Thyroid gland (tissue), 4 donors: Measurements from ENCODE around the gene LRP11. TPM values are rescaled to one million over a fixed set of nuclear protein-coding genes. Genes with fewer than 3 reads are reported as not detected.

ENCODE experiments used
- DNase-seq, 2 donors: peaks; one replicate each; pipeline ENCODE4 v3.0.0-alpha.2; 2019
- H3K27ac ChIP-seq, 3 donors: fragments of 200-600 bp; sonication (generic); 1 replicate in 2 of 3; 2 replicates in 1 of 3; pipeline ENCODE4 v1.5.1; 2016 to 2019; ENCODE audit warnings: mild to moderate bottlenecking in 1 of 3, moderate library complexity in 1 of 3
- H3K27me3 ChIP-seq: fragments of 200-600 bp; sonication (generic); one replicate; pipeline ENCODE4 v1.5.1; 2019
- H3K36me3 ChIP-seq, 2 donors: fragments of 200-600 bp; sonication (generic); one replicate each; pipeline ENCODE4 v1.5.1; 2016 to 2019
- H3K4me1 ChIP-seq, 2 donors: fragments of 200-600 bp; sonication (generic); one replicate each; pipeline ENCODE4 v1.5.1; 2017 to 2019
- H3K4me3 ChIP-seq, 3 donors: fragments of 200-600 bp; sonication (generic); replicated peaks in 1 of 3; 1 replicate in 2 of 3; 2 replicates in 1 of 3; pipeline ENCODE4 v1.5.1; 2016; ENCODE audit warnings: mild to moderate bottlenecking in 1 of 3
- H3K9me3 ChIP-seq: fragments of 200-600 bp; sonication (generic); one replicate; pipeline ENCODE4 v1.5.1; 2017
- CTCF ChIP-seq, 6 experiments: fragments of 200-600 bp in 3 of 6; fragments of 450-650 bp in 3 of 6; sonication (generic) in 3 of 6; IDR thresholded peaks; one replicate each; pipeline ENCODE4 v1.5.1; 2016 to 2019; ENCODE audit warnings: antibody characterized with exemption in 6 of 6, mild to moderate bottlenecking in 2 of 6, inconsistent platforms in 1 of 6, moderate library complexity in 1 of 6
- POLR2A ChIP-seq, 2 donors: fragments of 450-650 bp; IDR thresholded peaks; one replicate each; pipeline ENCODE4 v1.6.1; 2017; ENCODE audit warnings: antibody characterized with exemption in 2 of 2, mild to moderate bottlenecking in 2 of 2, moderate library complexity in 1 of 2
- WGBS, 2 donors: methylation state at CpG; one replicate each; pipeline ENCODE4 v1.1.5; 2017; 5-methylcytosine and 5-hydroxymethylcytosine counted together
- intact Hi-C: fragments of 100-400 bp; cut with DNase I; formaldehyde crosslinking; loops from one replicate; pipeline ENCODE4 v1.15.1; 2023
- total RNA-seq, 4 donors: library from RNA; depleted of rRNA; stranded (reverse); fragments of >200 nt; gene quantifications; one replicate each; pipeline ENCODE4 v1.2.3, GENCODE V29; 2016

LRP11 gene
- total RNA-seq, 4 donors from 2014 or later = 39.4 to 76.8 (median 57.2) TPM

GRCh38 chr6:149782337-149782736 lies 81.8 kb downstream of the LRP11 start:
- no peaks in the 10 kb centered on the region for H3K36me3 ChIP-seq
- no peaks in the 10 kb centered on the region for H3K9me3 ChIP-seq
- no peak overlapping the region for H3K4me3 ChIP-seq
- TF ChIP-seq POLR2A (IDR thresholded peaks at IDR 0.05) = no peak
- intact Hi-C loops = no loop called here
- no peak for DNase-seq
- H3K4me1 ChIP-seq = no peaks in the 10 kb centered on the region
- 90 to 95% methylated on average over 2 of the region's 2 CpGs for WGBS, 2 donors
- H3K27ac ChIP-seq = no peak overlapping the region
- no peaks in the 10 kb centered on the region for H3K27me3 ChIP-seq

GRCh38 chr6:149781715-149782114 lies 82.4 kb downstream of the LRP11 start:
- H3K36me3 ChIP-seq = no peaks in the 10 kb centered on the region
- intact Hi-C loops = no loop called here
- H3K9me3 ChIP-seq = no peaks in the 10 kb centered on the region
- TF ChIP-seq CTCF (IDR thresholded peaks at IDR 0.05) = no peak
- no peak for TF ChIP-seq POLR2A (IDR thresholded peaks at IDR 0.05)
- H3K27me3 ChIP-seq = no peaks in the 10 kb centered on the region
- H3K27ac ChIP-seq = no peak overlapping the region
- no peak for DNase-seq
- H3K4me3 ChIP-seq = no peak overlapping the region
- H3K4me1 ChIP-seq = no peaks in the 10 kb centered on the region

GRCh38 chr6:149779644-149779963 lies 84.6 kb downstream of the LRP11 start:
- Histone ChIP-seq H3K4me3 (no peak overlapping the region), H3K4me1 (no peaks in the 10 kb centered on the region), H3K36me3 (no peaks in the 10 kb centered on the region), H3K9me3 (no peaks in the 10 kb centered on the region), H3K27me3 (no peaks in the 10 kb centered on the region), H3K27ac (peak overlapping the region in 1 of 3 donors; percentile 2)
- peak; percentile 39 to 47 for DNase-seq
- TF ChIP-seq POLR2A (IDR thresholded peaks at IDR 0.05) = no peak
- TF ChIP-seq CTCF (IDR thresholded peaks at IDR 0.05) = no peak
- intact Hi-C loops = no loop called here
- 19 to 29% methylated on average over 2 of the region's 2 CpGs for WGBS, 2 donors

GRCh38 chr6:149777624-149778023 lies 86.5 kb downstream of the LRP11 start:
- no peak overlapping the region for H3K4me3 ChIP-seq
- no peaks in the 10 kb centered on the region for H3K27me3 ChIP-seq
- TF ChIP-seq POLR2A (IDR thresholded peaks at IDR 0.05) (no peak), CTCF (IDR thresholded peaks at IDR 0.05) (no peak)
- no peaks in the 10 kb centered on the region for H3K4me1 ChIP-seq
- DNase-seq = no peak
- H3K27ac ChIP-seq = no peak overlapping the region
- intact Hi-C loops = no loop called here
- H3K9me3 ChIP-seq = no peaks in the 10 kb centered on the region
- peaks cover 0 to 5% of the 10 kb centered on the region in 2 donors for H3K36me3 ChIP-seq
- WGBS, 2 donors = 95 to 100% methylated on average over 1 of the region's 1 CpG

- TF ChIP-seq CTCF (IDR thresholded peaks at IDR 0.05) (no peak), POLR2A (IDR thresholded peaks at IDR 0.05) (no peak)
- Histone ChIP-seq H3K9me3 (no peaks in the 10 kb centered on the region), H3K27ac (no peak overlapping the region), H3K4me3 (no peak overlapping the region), H3K27me3 (no peaks in the 10 kb centered on the region), H3K4me1 (no peaks in the 10 kb centered on the region), H3K36me3 (peaks cover 0 to 5% of the 10 kb centered on the region in 2 donors)
- no peak for DNase-seq
- 95 to 97% methylated on average over 6 of the region's 6 CpGs for WGBS, 2 donors
- intact Hi-C loops = no loop called here
Observed at GRCh38 chr6:149771925-149772324, 92.2 kb downstream of the LRP11 start.

- Histone ChIP-seq H3K27ac (no peak overlapping the region), H3K4me3 (no peak overlapping the region), H3K36me3 (peaks cover 0 to 5% of the 10 kb centered on the region in 2 donors), H3K4me1 (no peaks in the 10 kb centered on the region), H3K9me3 (no peaks in the 10 kb centered on the region), H3K27me3 (no peaks in the 10 kb centered on the region)
- DNase-seq = no peak
- TF ChIP-seq POLR2A (IDR thresholded peaks at IDR 0.05) (no peak), CTCF (IDR thresholded peaks at IDR 0.05) (no peak)
- intact Hi-C loops = no loop called here
- 97 to 99% methylated on average over 3 of the region's 3 CpGs for WGBS, 2 donors
Observed at GRCh38 chr6:149771185-149771584, 93.0 kb downstream of the LRP11 start.
